ENCODE data around the gene KCNK10.

Gene KCNK10

DNA sequence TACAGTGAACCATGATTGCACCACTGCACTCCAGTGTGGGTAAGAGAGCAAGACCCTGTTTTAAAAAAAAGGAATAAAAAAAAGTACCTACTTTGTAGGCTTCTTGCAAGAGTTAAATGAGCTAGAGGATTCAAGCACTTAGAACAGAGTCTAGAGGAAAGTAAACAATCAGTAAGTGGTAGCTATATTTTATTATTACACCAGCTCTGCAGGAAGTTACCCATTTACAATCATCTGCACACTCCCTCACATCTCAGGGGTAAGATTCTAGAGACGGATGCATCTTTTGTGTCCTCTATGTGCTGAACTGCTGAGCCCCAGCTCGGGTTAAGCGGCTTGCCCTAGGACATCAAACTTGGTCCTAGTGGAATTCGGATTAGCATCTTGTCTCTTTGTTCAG is 67.3 kb downstream of the KCNK10 start:
- no peaks in the 10 kb centered on the region for H3K4me1 ChIP-seq (ENCODE audit: insufficient read depth, insufficient read length)
- no peaks in the 10 kb centered on the region for H3K36me3 ChIP-seq (ENCODE audit: insufficient read depth, insufficient read length, low read length)
- H3K9ac ChIP-seq (ENCODE audit: insufficient read length, low read depth), result no peak overlapping the region
- TF ChIP-seq SUZ12 (IDR thresholded peaks at IDR 0.05; ENCODE audit: extremely low read depth, insufficient read depth, insufficient read length) (no peak), ZNF274 (IDR thresholded peaks at IDR 0.05; ENCODE audit: low read depth, low read length) (no peak), YY1 (IDR thresholded peaks at IDR 0.05; ENCODE audit: insufficient read depth, insufficient read length) (no peak)
- no peaks in the 10 kb centered on the region for H3K9me3 ChIP-seq (ENCODE audit: insufficient read depth, low read length)
- H3K27me3 ChIP-seq (ENCODE audit: insufficient read depth, insufficient read length), result no peaks in the 10 kb centered on the region
- no peak for DNase-seq (ENCODE audit: low read depth, low spot score)
- H3K4me3 ChIP-seq (ENCODE audit: insufficient read length, low read depth), result no peak overlapping the region

DNA sequence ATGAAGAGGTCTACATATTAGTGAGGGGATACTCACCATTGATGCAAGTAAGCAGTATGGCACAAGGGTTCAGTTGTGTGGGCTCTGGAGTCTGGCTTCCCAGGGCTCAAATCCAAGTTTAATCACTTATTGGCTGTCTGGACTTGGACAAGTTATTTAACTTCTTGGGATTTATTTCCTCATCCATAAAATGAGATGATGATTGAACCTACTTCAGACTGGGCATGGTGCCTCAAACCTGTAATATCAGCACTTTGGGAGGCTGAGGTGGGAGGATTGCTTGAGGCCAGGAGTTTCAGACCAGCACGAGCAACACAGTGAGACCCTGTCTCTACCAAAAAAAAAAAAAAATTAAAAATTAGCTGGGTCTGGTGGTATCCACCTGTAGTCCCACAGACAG is 67.9 kb downstream of the KCNK10 start:
- no peaks in the 10 kb centered on the region for H3K9me3 ChIP-seq (ENCODE audit: insufficient read depth, low read length)
- H3K9ac ChIP-seq (ENCODE audit: insufficient read length, low read depth), result no peak overlapping the region
- H3K4me1 ChIP-seq (ENCODE audit: insufficient read depth, insufficient read length), result no peaks in the 10 kb centered on the region
- DNase-seq (ENCODE audit: low read depth, low spot score), result no peak
- TF ChIP-seq ZNF274 (IDR thresholded peaks at IDR 0.05; ENCODE audit: low read depth, low read length) (no peak), YY1 (IDR thresholded peaks at IDR 0.05; ENCODE audit: insufficient read depth, insufficient read length) (no peak), SUZ12 (IDR thresholded peaks at IDR 0.05; ENCODE audit: extremely low read depth, insufficient read depth, insufficient read length) (no peak)
- H3K36me3 ChIP-seq (ENCODE audit: insufficient read depth, insufficient read length, low read length), result no peaks in the 10 kb centered on the region
- H3K27me3 ChIP-seq (ENCODE audit: insufficient read depth, insufficient read length), result no peaks in the 10 kb centered on the region
- H3K4me3 ChIP-seq (ENCODE audit: insufficient read length, low read depth), result no peak overlapping the region

DNA sequence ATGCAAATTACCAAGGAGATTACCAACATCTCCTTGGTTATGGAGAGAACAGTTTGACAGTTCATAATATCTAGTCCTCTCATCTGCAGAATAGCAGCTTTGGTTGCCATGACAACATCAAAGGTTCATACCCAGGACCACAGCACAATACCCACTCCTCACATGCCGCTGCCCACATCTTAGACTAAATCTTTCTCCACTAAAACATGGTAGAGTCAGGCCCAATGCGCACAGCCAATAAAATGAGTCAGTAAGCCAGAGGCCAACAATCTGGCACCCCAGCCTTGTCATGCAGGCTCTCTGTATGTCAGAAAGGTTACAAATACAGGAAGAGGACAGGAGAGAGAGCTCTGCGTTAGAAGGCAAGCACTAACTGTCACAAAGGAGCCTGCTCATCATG is 70.6 kb downstream of the KCNK10 start:
- no peak for DNase-seq (ENCODE audit: low read depth, low spot score)
- Histone ChIP-seq H3K9me3 (ENCODE audit: insufficient read depth, low read length) (no peaks in the 10 kb centered on the region), H3K4me3 (ENCODE audit: insufficient read length, low read depth) (no peak overlapping the region), H3K9ac (ENCODE audit: insufficient read length, low read depth) (no peak overlapping the region), H3K4me1 (ENCODE audit: insufficient read depth, insufficient read length) (no peaks in the 10 kb centered on the region), H3K27me3 (ENCODE audit: insufficient read depth, insufficient read length) (no peaks in the 10 kb centered on the region), H3K36me3 (ENCODE audit: insufficient read depth, insufficient read length, low read length) (no peaks in the 10 kb centered on the region)
- TF ChIP-seq SUZ12 (IDR thresholded peaks at IDR 0.05; ENCODE audit: extremely low read depth, insufficient read depth, insufficient read length) (no peak), YY1 (IDR thresholded peaks at IDR 0.05; ENCODE audit: insufficient read depth, insufficient read length) (no peak), ZNF274 (IDR thresholded peaks at IDR 0.05; ENCODE audit: low read depth, low read length) (no peak)

DNA sequence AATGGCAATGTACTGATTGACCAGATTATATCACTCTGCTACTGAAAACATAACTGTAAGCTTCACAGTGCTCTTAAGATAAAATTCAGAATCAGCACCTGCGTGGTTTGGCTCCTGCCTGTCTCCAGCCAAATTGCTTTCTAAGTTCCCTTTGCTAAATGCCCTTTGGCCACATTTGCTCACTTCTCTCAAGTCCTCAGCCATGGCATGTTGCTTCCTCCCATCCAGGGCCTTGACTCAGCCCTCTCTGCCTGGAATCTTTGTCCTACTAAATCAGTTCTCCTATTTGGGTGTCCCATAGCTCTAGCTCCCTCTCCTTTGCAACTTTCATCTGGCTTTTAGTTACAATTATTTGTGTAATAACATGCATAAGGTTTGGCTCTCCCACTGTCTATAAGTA is 71.4 kb downstream of the KCNK10 start:
- TF ChIP-seq YY1 (IDR thresholded peaks at IDR 0.05; ENCODE audit: insufficient read depth, insufficient read length) (no peak), ZNF274 (IDR thresholded peaks at IDR 0.05; ENCODE audit: low read depth, low read length) (no peak), SUZ12 (IDR thresholded peaks at IDR 0.05; ENCODE audit: extremely low read depth, insufficient read depth, insufficient read length) (no peak)
- DNase-seq (ENCODE audit: low read depth, low spot score), result no peak
- no peaks in the 10 kb centered on the region for H3K4me1 ChIP-seq (ENCODE audit: insufficient read depth, insufficient read length)

DNA sequence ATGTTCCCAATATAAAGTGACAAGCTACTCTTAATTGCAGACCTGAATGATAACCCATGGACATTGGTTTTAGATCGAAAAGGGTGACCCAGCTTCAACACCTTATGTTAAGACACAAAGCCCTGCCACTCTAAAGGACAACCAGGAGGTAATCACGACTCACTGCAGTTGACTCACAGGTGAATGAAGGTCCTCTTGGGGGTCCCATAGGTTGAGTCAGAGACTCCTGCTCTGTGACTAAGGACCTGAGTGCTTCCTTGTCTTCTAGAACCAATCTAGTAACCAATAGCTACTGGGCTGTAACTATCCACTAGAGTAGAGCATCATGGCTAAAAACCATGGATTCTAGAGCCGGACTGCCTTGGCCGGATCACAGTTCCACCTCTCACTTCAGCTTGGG is 73.8 kb downstream of the KCNK10 start:
- no peak for DNase-seq (ENCODE audit: low read depth, low spot score)
- H3K27me3 ChIP-seq (ENCODE audit: insufficient read depth, insufficient read length), result no peaks in the 10 kb centered on the region
- TF ChIP-seq YY1 (IDR thresholded peaks at IDR 0.05; ENCODE audit: insufficient read depth, insufficient read length) (no peak), ZNF274 (IDR thresholded peaks at IDR 0.05; ENCODE audit: low read depth, low read length) (no peak), SUZ12 (IDR thresholded peaks at IDR 0.05; ENCODE audit: extremely low read depth, insufficient read depth, insufficient read length) (no peak)
- no peak overlapping the region for H3K4me3 ChIP-seq (ENCODE audit: insufficient read length, low read depth)
- no peaks in the 10 kb centered on the region for H3K9me3 ChIP-seq (ENCODE audit: insufficient read depth, low read length)
- no peak overlapping the region for H3K9ac ChIP-seq (ENCODE audit: insufficient read length, low read depth)
- peaks cover 2% of the 10 kb centered on the region for H3K4me1 ChIP-seq (ENCODE audit: insufficient read depth, insufficient read length)
- no peaks in the 10 kb centered on the region for H3K36me3 ChIP-seq (ENCODE audit: insufficient read depth, insufficient read length, low read length)

More for the DNA sequence above, 71.4 kb downstream of the KCNK10 start:
- Histone ChIP-seq H3K4me3 (ENCODE audit: insufficient read length, low read depth) (no peak overlapping the region), H3K36me3 (ENCODE audit: insufficient read depth, insufficient read length, low read length) (no peaks in the 10 kb centered on the region), H3K27me3 (ENCODE audit: insufficient read depth, insufficient read length) (no peaks in the 10 kb centered on the region), H3K9me3 (ENCODE audit: insufficient read depth, low read length) (no peaks in the 10 kb centered on the region), H3K9ac (ENCODE audit: insufficient read length, low read depth) (no peak overlapping the region)

DNA sequence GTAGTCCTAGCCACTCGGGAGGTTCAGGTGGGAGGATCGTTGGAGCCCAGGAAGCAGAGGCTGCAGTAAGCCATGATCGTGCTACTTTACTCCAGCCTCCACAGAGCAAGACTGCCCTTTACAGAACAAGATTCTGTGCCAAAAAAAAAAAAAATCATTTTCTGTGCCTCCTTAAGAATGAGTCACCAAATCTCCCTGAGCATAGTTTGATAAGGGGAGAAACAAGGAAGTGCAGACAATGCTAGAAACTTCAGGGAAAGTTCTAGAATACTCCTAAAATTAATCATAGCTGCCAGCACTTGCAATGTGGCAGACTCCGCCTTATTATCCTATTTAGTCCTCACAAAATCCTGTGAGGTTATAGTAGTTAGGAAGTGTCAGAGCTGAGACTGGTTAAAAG is 74.5 kb downstream of the KCNK10 start:
- Histone ChIP-seq H3K36me3 (ENCODE audit: insufficient read depth, insufficient read length, low read length) (no peaks in the 10 kb centered on the region), H3K4me3 (ENCODE audit: insufficient read length, low read depth) (no peak overlapping the region), H3K27me3 (ENCODE audit: insufficient read depth, insufficient read length) (no peaks in the 10 kb centered on the region), H3K9ac (ENCODE audit: insufficient read length, low read depth) (no peak overlapping the region), H3K9me3 (ENCODE audit: insufficient read depth, low read length) (no peaks in the 10 kb centered on the region), H3K4me1 (ENCODE audit: insufficient read depth, insufficient read length) (peaks cover 2% of the 10 kb centered on the region)
- TF ChIP-seq YY1 (IDR thresholded peaks at IDR 0.05; ENCODE audit: insufficient read depth, insufficient read length) (no peak), ZNF274 (IDR thresholded peaks at IDR 0.05; ENCODE audit: low read depth, low read length) (no peak), SUZ12 (IDR thresholded peaks at IDR 0.05; ENCODE audit: extremely low read depth, insufficient read depth, insufficient read length) (no peak)
- DNase-seq (ENCODE audit: low read depth, low spot score), result no peak

DNA sequence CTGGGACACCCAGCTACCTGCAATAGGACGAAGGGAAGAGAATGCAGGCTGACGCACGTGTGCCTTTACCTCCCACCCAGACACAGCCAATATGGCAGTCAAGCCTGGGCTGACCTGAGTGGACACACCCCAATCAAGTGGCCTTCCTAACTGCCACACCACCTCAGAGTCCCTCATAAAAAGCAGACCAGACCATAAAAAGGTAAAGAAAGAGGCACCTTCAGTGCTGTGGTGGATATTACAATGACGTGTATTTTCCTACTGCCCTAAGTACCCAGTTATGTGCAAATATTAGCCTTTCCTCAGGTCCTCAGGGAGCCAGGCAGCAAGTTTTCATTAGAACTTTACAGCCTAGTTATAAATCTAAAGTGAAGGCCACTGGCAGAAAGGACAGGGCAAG is 75.8 kb downstream of the KCNK10 start:
- no peaks in the 10 kb centered on the region for H3K36me3 ChIP-seq (ENCODE audit: insufficient read depth, insufficient read length, low read length)
- H3K27me3 ChIP-seq (ENCODE audit: insufficient read depth, insufficient read length), result no peaks in the 10 kb centered on the region
- TF ChIP-seq SUZ12 (IDR thresholded peaks at IDR 0.05; ENCODE audit: extremely low read depth, insufficient read depth, insufficient read length) (no peak), YY1 (IDR thresholded peaks at IDR 0.05; ENCODE audit: insufficient read depth, insufficient read length) (no peak), ZNF274 (IDR thresholded peaks at IDR 0.05; ENCODE audit: low read depth, low read length) (no peak)
- no peak overlapping the region for H3K9ac ChIP-seq (ENCODE audit: insufficient read length, low read depth)
- H3K4me3 ChIP-seq (ENCODE audit: insufficient read length, low read depth), result no peak overlapping the region
- no peak for DNase-seq (ENCODE audit: low read depth, low spot score)
- H3K9me3 ChIP-seq (ENCODE audit: insufficient read depth, low read length), result no peaks in the 10 kb centered on the region
- H3K4me1 ChIP-seq (ENCODE audit: insufficient read depth, insufficient read length), result peaks cover 2% of the 10 kb centered on the region

DNA sequence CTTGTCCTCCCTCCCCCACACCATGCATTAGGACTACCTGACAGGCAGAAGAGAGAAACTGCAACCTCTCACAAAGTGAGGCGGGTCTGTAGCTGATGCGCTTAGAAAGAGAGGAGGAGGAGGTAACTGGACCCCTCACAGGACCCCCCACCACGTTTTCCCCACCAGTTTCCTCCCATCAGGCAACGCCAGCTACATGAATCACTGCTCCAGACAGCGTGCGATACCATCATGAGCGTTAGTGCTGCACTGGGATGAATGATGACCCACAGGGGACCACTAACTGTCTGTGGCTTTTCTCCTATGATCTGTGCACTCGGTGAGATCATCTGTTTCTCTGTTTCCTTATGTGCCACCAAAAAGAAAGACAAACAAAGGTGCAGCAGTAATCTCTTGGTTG is 77.7 kb downstream of the KCNK10 start:
- no peaks in the 10 kb centered on the region for H3K9me3 ChIP-seq (ENCODE audit: insufficient read depth, low read length)
- TF ChIP-seq ZNF274 (IDR thresholded peaks at IDR 0.05; ENCODE audit: low read depth, low read length), result no peak
- TF ChIP-seq YY1 (IDR thresholded peaks at IDR 0.05; ENCODE audit: insufficient read depth, insufficient read length), result no peak
- TF ChIP-seq SUZ12 (IDR thresholded peaks at IDR 0.05; ENCODE audit: extremely low read depth, insufficient read depth, insufficient read length), result no peak
- no peaks in the 10 kb centered on the region for H3K36me3 ChIP-seq (ENCODE audit: insufficient read depth, insufficient read length, low read length)
- no peaks in the 10 kb centered on the region for H3K27me3 ChIP-seq (ENCODE audit: insufficient read depth, insufficient read length)
- H3K4me3 ChIP-seq (ENCODE audit: insufficient read length, low read depth), result no peak overlapping the region
- no peak overlapping the region for H3K9ac ChIP-seq (ENCODE audit: insufficient read length, low read depth)
- H3K4me1 ChIP-seq (ENCODE audit: insufficient read depth, insufficient read length), result peaks cover 2% of the 10 kb centered on the region
- DNase-seq (ENCODE audit: low read depth, low spot score), result no peak
